Measurements from ENCODE around the gene RPRD2.

The RPRD2 gene

DNA sequence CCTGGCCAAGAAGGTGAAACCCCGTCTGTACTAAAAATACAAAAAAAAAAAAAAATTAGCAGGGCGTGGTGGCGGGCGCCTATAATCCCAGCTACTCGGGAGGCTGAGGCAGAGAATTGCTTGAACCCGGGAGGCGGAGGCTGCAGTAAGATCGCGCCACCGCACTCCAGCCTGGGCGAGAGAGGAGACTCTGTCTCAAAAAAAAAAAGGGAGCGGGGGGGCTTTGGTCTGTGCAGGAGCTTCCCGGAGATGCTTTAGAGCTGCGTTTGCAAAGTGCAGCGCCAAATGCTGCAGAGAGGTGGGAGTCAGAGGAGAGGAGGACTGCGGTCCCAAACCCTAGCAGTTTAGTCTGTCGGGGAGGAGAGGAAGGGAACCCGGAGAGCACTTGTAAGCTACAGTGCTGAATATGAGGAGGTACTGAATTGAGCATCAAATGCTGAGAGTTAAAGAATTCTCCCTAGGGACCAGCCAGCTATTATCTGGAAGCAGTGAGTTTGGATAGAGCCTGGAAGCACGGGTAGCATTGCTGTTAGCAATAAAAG, 152.2 kb downstream of the RPRD2 start:
- peak; percentile 1 for DNase-seq

DNA sequence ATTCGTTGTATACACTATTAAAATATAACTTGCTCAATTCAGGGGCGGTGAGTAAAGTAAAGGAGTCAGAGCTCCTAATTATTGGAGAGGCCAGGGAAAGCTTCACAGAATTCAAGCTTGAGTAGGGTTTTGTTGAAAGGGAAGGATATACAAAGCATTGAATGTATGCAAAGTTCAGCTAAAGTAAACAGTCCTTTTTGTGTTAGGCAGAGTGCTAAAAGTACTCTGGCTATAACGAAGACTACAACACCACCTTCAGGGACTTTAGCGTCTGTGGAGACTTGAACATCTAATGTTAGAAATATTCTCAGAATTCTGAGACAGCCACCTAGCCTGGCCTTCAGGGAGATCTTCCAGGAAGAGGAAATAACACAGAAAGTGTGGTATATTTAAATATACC, 152.7 kb downstream of the RPRD2 start:
- peak; percentile 22 for DNase-seq

DNA sequence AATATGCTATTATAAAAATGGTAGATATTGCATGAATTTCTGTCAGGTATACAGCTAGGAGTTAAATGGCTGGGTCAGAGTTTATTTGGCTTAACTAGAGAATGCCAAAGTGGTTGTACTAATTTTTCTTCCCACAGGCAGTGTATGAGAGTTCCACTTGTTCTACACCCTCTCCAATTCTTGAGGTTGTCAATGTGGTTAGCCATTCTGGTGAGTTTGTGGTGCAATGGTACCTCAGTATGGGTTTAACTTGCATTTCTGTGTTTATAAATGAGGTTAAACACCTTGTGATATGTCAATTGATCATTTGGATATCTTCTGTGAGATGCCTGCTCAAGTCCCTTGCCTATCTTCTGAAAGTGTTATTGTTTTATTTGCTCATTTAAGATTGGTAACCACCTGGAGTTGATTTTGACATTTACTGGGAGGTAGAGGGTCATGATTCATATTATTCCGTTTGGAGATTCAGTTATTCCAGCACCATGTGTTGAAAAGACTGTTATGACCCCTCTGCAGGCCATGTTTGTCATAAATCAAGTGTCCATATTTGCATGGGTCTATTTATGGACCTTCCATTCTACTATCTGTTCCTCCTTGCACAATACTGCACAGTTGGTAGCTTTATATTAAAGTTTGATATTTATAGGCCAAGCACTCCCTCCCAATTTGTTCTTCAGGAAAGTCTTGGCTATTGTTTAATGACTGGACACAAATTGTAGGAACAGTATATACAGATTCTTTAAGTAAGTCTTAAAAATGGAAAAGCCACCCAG, 157.4 kb downstream of the RPRD2 start:
- no peak for DNase-seq

GRCh38 chr1:150525348-150525747, 161.4 kb downstream of the RPRD2 start:
- no peak for DNase-seq
